DND-41 (cell line): Measurements from ENCODE around the gene AKT1.
A peak's percentile ranks its signal among the peaks of the same experiment; 100 is the strongest.
"Not testable (repeated sequence)": the region's sequence is repeated elsewhere in the genome, so short reads cannot be mapped to it uniquely, and the experiment has no call there.

ENCODE experiments used
- ATAC-seq: fragments of 200-7000 bp; cut with Tn5 transposase; 3 replicates; pipeline ENCODE4 v1.9.1; 2021; ENCODE audit warnings: low read depth; ENCODE audit not compliant: insufficient read depth
- DNase-seq: peaks from one replicate; pipeline ENCODE4 v3.0.0-alpha.2; 2020
- H2AFZ ChIP-seq: 2 replicates; pipeline ENCODE4 v1.6.0; 2012; ENCODE audit warnings: low read depth, low read length
- H3K27ac ChIP-seq: 2 replicates; pipeline ENCODE4 v1.5.1; 2012; ENCODE audit warnings: low read length, inconsistent platforms
- H3K27me3 ChIP-seq: fragments of 200-600 bp; sonication (generic); 2 replicates; pipeline ENCODE4 v1.6.0; 2012; ENCODE audit warnings: low read length, mild to moderate bottlenecking, inconsistent platforms; ENCODE audit not compliant: insufficient read depth, poor library complexity
- H3K36me3 ChIP-seq: 2 replicates; pipeline ENCODE4 v1.5.1; 2012; ENCODE audit warnings: low read length, inconsistent platforms; ENCODE audit not compliant: insufficient read depth
- H3K4me1 ChIP-seq: 2 replicates; pipeline ENCODE4 v1.5.1; 2012; ENCODE audit warnings: mild to moderate bottlenecking, low read length; ENCODE audit not compliant: insufficient read depth
- H3K4me2 ChIP-seq: 2 replicates; pipeline ENCODE4 v1.6.0; 2012; ENCODE audit warnings: mild to moderate bottlenecking, moderate library complexity, low read length, inconsistent platforms; ENCODE audit not compliant: insufficient read depth
- H3K4me3 ChIP-seq, 2 experiments: fragments of 200-600 bp in 1 of 2; shearing (Covaris generic) in 1 of 2; 2 replicates each; pipeline ENCODE4 v1.5.1; 2012 to 2016; ENCODE audit warnings: inconsistent platforms in 2 of 2, low read length in 2 of 2, mild to moderate bottlenecking in 2 of 2, low read depth in 1 of 2, moderate library complexity in 1 of 2
- H3K79me2 ChIP-seq: 2 replicates; pipeline ENCODE4 v1.6.0; 2012; ENCODE audit warnings: low read length, inconsistent platforms; ENCODE audit not compliant: insufficient read depth
- H3K9ac ChIP-seq: 2 replicates; pipeline ENCODE4 v1.6.0; 2012; ENCODE audit warnings: low read depth, mild to moderate bottlenecking, inconsistent platforms, low read length, moderate library complexity
- H3K9me3 ChIP-seq: 2 replicates; pipeline ENCODE4 v1.5.1; 2012; ENCODE audit warnings: low read length, moderate library complexity, mild to moderate bottlenecking, inconsistent platforms; ENCODE audit not compliant: insufficient read depth, severe bottlenecking
- H4K20me1 ChIP-seq: 2 replicates; pipeline ENCODE4 v1.6.0; 2012; ENCODE audit warnings: low read length; ENCODE audit not compliant: insufficient read depth
- EZH2 ChIP-seq: IDR thresholded peaks from 3 replicates; pipeline ENCODE4 v1.6.1; 2012; ENCODE audit warnings: borderline replicate concordance, low read depth, mild to moderate bottlenecking, moderate library complexity, low read length, inconsistent platforms; ENCODE audit not compliant: severe bottlenecking
- TF ChIP-seq, protein P1 (sequence below): IDR thresholded peaks from 2 replicates; pipeline ENCODE4 v1.5.1; 2012; ENCODE audit warnings: borderline replicate concordance, low read length, moderate library complexity, mild to moderate bottlenecking; ENCODE audit not compliant: poor library complexity, severe bottlenecking; ENCODE audit errors: extremely low read depth

Gene AKT1

GRCh38 chr14:104752735-104753527 lies 42.6 kb downstream of the AKT1 start, which contains the start of gene SIVA1:
SIVA1 (plus strand) TSS chr14:104753147; CDS start chr14:104753202, 55 bp downstream.
- Histone ChIP-seq H3K79me2 (peaks cover 54% of the 10 kb centered on the region), H3K27ac (peak within 1 kb of the TSS; percentile 99), H3K4me3 (peak within 1 kb of the TSS; percentile 69 to 89), H3K27me3 (no peaks in the 10 kb centered on the region), H3K9me3 (no peaks in the 10 kb centered on the region), H4K20me1 (peaks cover 46% of the 10 kb centered on the region), H3K36me3 (peaks cover 39% of the 10 kb centered on the region), H3K4me1 (peaks cover 53% of the 10 kb centered on the region), H3K4me2 (peak within 1 kb of the TSS; percentile 86), H3K9ac (peak within 1 kb of the TSS; percentile 82), H2AFZ (peak within 1 kb of the TSS; percentile 82)
- TF ChIP-seq, protein P1, sequence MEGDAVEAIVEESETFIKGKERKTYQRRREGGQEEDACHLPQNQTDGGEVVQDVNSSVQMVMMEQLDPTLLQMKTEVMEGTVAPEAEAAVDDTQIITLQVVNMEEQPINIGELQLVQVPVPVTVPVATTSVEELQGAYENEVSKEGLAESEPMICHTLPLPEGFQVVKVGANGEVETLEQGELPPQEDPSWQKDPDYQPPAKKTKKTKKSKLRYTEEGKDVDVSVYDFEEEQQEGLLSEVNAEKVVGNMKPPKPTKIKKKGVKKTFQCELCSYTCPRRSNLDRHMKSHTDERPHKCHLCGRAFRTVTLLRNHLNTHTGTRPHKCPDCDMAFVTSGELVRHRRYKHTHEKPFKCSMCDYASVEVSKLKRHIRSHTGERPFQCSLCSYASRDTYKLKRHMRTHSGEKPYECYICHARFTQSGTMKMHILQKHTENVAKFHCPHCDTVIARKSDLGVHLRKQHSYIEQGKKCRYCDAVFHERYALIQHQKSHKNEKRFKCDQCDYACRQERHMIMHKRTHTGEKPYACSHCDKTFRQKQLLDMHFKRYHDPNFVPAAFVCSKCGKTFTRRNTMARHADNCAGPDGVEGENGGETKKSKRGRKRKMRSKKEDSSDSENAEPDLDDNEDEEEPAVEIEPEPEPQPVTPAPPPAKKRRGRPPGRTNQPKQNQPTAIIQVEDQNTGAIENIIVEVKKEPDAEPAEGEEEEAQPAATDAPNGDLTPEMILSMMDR, result no peak
- TF ChIP-seq EZH2, result no peak
- DNase-seq, result peak; percentile 100
- peak; percentile 90 for ATAC-seq

DNA sequence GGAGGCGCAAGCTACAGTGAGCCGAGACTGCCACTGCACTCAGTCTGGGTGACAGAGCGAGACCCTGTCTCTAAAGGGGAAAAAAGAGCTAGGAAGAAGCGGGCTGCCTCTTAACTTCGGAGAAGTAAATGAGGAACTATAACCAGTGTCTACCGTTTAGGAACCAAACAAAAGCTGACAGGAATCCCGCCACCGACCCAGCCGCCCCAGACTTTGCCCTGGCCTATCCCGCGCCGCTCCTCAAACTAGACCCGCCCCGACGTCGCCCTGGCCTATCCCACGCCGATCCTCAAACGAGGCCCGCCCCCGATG lies 43.2 kb downstream of the AKT1 start:
- peaks cover 48% of the 10 kb centered on the region for H3K79me2 ChIP-seq
- peak overlapping the region; percentile 78 for H3K4me2 ChIP-seq
- no peaks in the 10 kb centered on the region for H3K27me3 ChIP-seq
- peaks cover 48% of the 10 kb centered on the region for H3K4me1 ChIP-seq
- DNase-seq, result no peak
- H3K9me3 ChIP-seq, result no peaks in the 10 kb centered on the region
- no peak for TF ChIP-seq EZH2
- TF ChIP-seq, protein P1, result no peak
- peak overlapping the region; percentile 75 for H2AFZ ChIP-seq
- H3K9ac ChIP-seq, result peak overlapping the region; percentile 82
- peaks cover 41% of the 10 kb centered on the region for H4K20me1 ChIP-seq
- H3K27ac ChIP-seq, result peak overlapping the region; percentile 99
- peak; percentile 82 for ATAC-seq
- peak overlapping the region; percentile 32 to 66 for H3K4me3 ChIP-seq
- H3K36me3 ChIP-seq, result peaks cover 33% of the 10 kb centered on the region

DNA sequence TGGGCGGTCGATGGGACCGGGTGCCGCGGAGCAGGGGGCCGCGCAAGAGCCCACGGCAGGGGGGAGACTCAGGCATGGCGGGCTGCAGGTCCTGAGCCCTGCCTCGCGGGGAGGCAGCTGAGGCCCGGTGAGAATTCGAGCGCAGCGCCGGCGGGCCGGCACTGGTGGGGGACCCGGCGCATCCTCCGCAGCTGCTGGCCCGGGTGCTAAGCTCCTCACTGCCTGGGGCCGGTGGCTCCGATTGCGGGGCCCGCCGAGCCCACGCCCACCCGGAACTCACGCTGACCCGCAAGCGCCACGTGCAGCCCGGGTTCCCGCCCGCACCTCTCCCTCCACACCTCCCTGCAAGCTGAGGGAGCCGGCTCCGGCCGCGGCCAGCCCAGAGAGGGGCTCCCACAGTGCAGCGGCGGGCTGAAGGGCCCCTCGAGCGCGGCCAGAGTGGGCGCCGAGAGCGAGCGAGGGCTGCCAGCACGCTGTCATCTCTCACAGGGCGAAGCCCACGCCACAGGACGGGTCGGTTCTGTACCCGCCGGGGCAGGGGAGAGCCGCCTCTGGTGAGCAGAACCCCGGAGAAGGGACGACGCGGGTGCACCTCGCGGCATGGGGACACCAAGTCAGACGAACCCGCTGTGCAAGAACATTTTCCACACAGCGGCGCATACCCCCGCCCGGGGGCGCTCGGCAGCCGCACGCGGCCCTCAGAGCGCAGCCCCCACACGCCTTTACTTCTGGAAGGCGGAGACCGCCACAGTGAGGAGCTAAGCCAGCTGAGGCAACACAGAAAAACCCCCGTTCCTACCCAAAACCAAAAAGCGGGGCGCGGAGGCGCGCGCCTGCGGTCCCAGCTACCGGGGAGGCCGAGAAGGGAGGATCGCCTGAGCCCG lies 43.8 kb downstream of the AKT1 start:
- peaks cover 35% of the 10 kb centered on the region for H4K20me1 ChIP-seq
- H3K36me3 ChIP-seq, result peaks cover 27% of the 10 kb centered on the region
- peaks cover 42% of the 10 kb centered on the region for H3K4me1 ChIP-seq
- peak overlapping the region; percentile 82 for H3K9ac ChIP-seq
- peaks cover 42% of the 10 kb centered on the region for H3K79me2 ChIP-seq
- H3K9me3 ChIP-seq, result no peaks in the 10 kb centered on the region
- H3K27ac ChIP-seq, result peak overlapping the region; percentile 99
- peak overlapping the region; percentile 78 for H3K4me2 ChIP-seq
- DNase-seq (no peak), ATAC-seq (no peak)
- H3K27me3 ChIP-seq, result no peaks in the 10 kb centered on the region
- H3K4me3 ChIP-seq, result peak overlapping the region; percentile 32 to 66
- H2AFZ ChIP-seq, result peak overlapping the region; percentile 75
- TF ChIP-seq EZH2, result no peak
- TF ChIP-seq, protein P1, result no peak

GRCh38 chr14:104750753-104751057 lies 44.8 kb downstream of the AKT1 start:
- H3K9ac ChIP-seq, H3K9me3 ChIP-seq, ATAC-seq, H3K27me3 ChIP-seq, H3K4me2 ChIP-seq, H3K4me3 ChIP-seq, H2AFZ ChIP-seq, H3K27ac ChIP-seq: not testable (repeated sequence)
- H3K4me1 ChIP-seq, result peaks cover 31% of the 10 kb centered on the region
- peaks cover 31% of the 10 kb centered on the region for H3K79me2 ChIP-seq
- DNase-seq, result peak; percentile 55
- peaks cover 24% of the 10 kb centered on the region for H4K20me1 ChIP-seq
- H3K36me3 ChIP-seq, result peaks cover 16% of the 10 kb centered on the region
